Smooth muscle cell (in vitro differentiated cells): ENCODE results near the gene MSX2. TPM values are rescaled to one million over a fixed set of nuclear protein-coding genes. Genes with fewer than 3 reads are reported as not detected.

Source experiments
- DNase-seq: peaks from one replicate; lab custom pipeline; 2025; ENCODE audit not compliant: unreplicated experiment; lab: John Stamatoyannopoulos, UW
- H2AFZ ChIP-seq: fragments of 200-600 bp; sonication (generic); 2 replicates; pipeline ENCODE4 v1.6.0; 2016; ENCODE audit warnings: antibody characterized with exemption, low read depth, mild to moderate bottlenecking
- H3F3A ChIP-seq: fragments of 200-600 bp; sonication (generic); 2 replicates; pipeline ENCODE4 v1.6.0; 2017; ENCODE audit warnings: antibody characterized with exemption, low read depth
- H3K27ac ChIP-seq: fragments of 200-600 bp; sonication (generic); 2 replicates; pipeline ENCODE4 v1.5.1; 2016; ENCODE audit warnings: low read depth, mild to moderate bottlenecking
- H3K27me3 ChIP-seq: fragments of 200-600 bp; sonication (generic); 2 replicates; pipeline ENCODE4 v1.6.1; 2016; ENCODE audit warnings: low read depth, mild to moderate bottlenecking
- H3K36me3 ChIP-seq: fragments of 200-600 bp; sonication (generic); 2 replicates; pipeline ENCODE4 v1.5.1; 2016; ENCODE audit warnings: low read depth
- H3K4me1 ChIP-seq: fragments of 200-600 bp; sonication (generic); 2 replicates; pipeline ENCODE4 v1.5.1; 2016; ENCODE audit warnings: low read depth
- H3K4me2 ChIP-seq: fragments of 200-600 bp; sonication (generic); 2 replicates; pipeline ENCODE4 v1.6.0; 2016; ENCODE audit warnings: mild to moderate bottlenecking
- H3K4me3 ChIP-seq: fragments of 200-600 bp; sonication (generic); 2 replicates; pipeline ENCODE4 v1.5.1; 2016; ENCODE audit warnings: mild to moderate bottlenecking
- H3K79me2 ChIP-seq: fragments of 200-600 bp; sonication (generic); 2 replicates; pipeline ENCODE4 v1.6.0; 2016; ENCODE audit warnings: low read depth, mild to moderate bottlenecking
- H3K9ac ChIP-seq: fragments of 200-600 bp; sonication (generic); 2 replicates; pipeline ENCODE4 v1.6.0; 2016; ENCODE audit warnings: low read depth
- H3K9me3 ChIP-seq: fragments of 200-600 bp; sonication (generic); replicated peaks from 2 replicates; pipeline ENCODE4 v1.5.1; 2016; ENCODE audit warnings: low read depth
- H4K20me1 ChIP-seq: fragments of 200-600 bp; sonication (generic); 2 replicates; pipeline ENCODE4 v1.6.0; 2016; ENCODE audit warnings: low read depth
- WGBS: methylation state at CpG from one replicate; pipeline ENCODE4 v1.1.7; 2016; ENCODE audit warnings: low lambda C conversion rate; 5-methylcytosine and 5-hydroxymethylcytosine counted together
- polyA plus RNA-seq: library from polyadenylated mRNA; unstranded; fragments of >200 nt; fragmentation: Nextera tagmentation; extraction: Ambion mirVana; gene quantifications from 2 replicates; pipeline ENCODE4 v1.2.1, GENCODE V29; 2016
- total RNA-seq: library from RNA; depleted of rRNA; stranded (reverse); fragments of >200 nt; gene quantifications from 2 replicates; pipeline ENCODE4 v1.2.3, GENCODE V29; 2014
- TF ChIP-seq, protein P1 (sequence below): fragments of 200-600 bp; sonication (generic); IDR thresholded peaks from 2 replicates; pipeline ENCODE4 v1.5.1; 2017; ENCODE audit warnings: borderline replicate concordance, mild to moderate bottlenecking, antibody characterized with exemption; ENCODE audit not compliant: insufficient read depth, poor library complexity, severe bottlenecking

Gene MSX2
- total and polyA plus RNA-seq, 2 experiments from 2014 or later: 50.7 to 76.8 TPM

DNA sequence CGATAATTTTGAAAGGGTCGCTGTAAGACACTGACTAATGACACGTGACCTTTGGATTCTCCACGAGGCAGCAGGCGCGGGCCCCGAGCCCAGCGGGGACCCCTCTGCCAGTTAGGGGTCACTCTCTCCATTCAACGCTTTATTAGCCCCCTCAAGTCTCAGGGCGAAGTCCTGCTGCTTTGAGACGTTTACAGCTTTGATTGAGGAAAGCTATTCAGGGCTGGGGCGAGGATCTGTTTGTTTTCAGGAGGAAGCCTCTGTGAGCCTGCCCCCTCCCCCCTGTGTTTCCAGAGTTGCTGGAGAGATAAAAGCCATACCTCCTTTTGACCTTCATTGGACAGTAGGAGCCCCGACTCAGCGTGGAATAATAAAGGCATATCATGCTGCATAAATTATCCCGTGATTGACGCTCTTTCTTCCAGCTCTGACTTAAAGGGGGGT is 31.4 kb upstream of the MSX2 start:
- no peaks in the 10 kb centered on the region for H3F3A ChIP-seq
- no peaks in the 10 kb centered on the region for H4K20me1 ChIP-seq
- H3K27ac ChIP-seq: no peak overlapping the region
- no peaks in the 10 kb centered on the region for H3K79me2 ChIP-seq
- TF ChIP-seq, protein P1, sequence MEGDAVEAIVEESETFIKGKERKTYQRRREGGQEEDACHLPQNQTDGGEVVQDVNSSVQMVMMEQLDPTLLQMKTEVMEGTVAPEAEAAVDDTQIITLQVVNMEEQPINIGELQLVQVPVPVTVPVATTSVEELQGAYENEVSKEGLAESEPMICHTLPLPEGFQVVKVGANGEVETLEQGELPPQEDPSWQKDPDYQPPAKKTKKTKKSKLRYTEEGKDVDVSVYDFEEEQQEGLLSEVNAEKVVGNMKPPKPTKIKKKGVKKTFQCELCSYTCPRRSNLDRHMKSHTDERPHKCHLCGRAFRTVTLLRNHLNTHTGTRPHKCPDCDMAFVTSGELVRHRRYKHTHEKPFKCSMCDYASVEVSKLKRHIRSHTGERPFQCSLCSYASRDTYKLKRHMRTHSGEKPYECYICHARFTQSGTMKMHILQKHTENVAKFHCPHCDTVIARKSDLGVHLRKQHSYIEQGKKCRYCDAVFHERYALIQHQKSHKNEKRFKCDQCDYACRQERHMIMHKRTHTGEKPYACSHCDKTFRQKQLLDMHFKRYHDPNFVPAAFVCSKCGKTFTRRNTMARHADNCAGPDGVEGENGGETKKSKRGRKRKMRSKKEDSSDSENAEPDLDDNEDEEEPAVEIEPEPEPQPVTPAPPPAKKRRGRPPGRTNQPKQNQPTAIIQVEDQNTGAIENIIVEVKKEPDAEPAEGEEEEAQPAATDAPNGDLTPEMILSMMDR: no peak
- H3K27me3 ChIP-seq: peaks cover 10% of the 10 kb centered on the region
- no peaks in the 10 kb centered on the region for H3K36me3 ChIP-seq
- H2AFZ ChIP-seq: peak overlapping the region; percentile 100
- peaks cover 34% of the 10 kb centered on the region for H3K4me1 ChIP-seq
- H3K4me2 ChIP-seq: peak overlapping the region; percentile 85
- 19% methylated on average over 16 of the region's 16 CpGs for WGBS
- H3K9me3 ChIP-seq: no peaks in the 10 kb centered on the region
- H3K9ac ChIP-seq: peak overlapping the region; percentile 27
- DNase-seq: no peak
- peak overlapping the region; percentile 38 for H3K4me3 ChIP-seq

DNA sequence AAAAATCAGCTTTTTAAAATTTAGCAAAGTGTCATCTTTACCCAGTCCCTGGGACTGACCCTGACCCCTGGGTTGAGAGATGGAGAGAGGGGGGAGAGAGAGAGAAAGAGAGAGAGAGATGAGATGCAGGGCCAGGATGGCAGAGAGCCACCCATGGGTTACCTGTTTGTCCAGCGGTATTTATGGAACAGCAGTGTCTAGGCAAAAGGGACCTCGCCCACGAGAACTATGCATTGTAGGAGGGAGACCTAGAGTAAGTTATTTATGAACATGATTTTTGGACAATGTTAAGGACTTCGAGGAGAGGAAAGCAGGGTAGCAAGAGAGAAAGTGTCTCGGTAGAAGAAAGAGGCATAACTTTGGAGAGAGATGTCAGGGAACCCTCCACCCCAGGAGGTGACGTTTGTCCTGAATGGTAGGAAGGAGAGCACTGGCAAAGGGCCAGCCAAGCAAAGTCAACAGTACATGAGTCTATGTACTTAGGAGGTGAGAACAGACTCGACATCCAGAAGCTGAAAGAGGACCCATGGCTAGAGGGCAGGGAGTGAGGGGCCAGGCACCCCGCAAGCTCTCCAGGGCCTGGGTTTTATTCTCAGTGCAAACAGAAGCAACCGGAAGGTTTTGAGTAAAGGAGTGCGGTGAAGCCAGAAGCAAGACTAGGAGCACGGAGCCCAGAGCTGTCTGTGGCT is 30.5 kb upstream of the MSX2 start:
- TF ChIP-seq, protein P1: no peak
- Histone ChIP-seq H3K4me3 (no peak overlapping the region), H3K27me3 (peaks cover 3% of the 10 kb centered on the region), H3K79me2 (no peaks in the 10 kb centered on the region), H2AFZ (no peak overlapping the region), H3K4me1 (peaks cover 30% of the 10 kb centered on the region), H3F3A (no peaks in the 10 kb centered on the region), H3K9me3 (no peaks in the 10 kb centered on the region), H3K36me3 (no peaks in the 10 kb centered on the region), H3K9ac (no peak overlapping the region), H3K4me2 (no peak overlapping the region), H3K27ac (no peak overlapping the region), H4K20me1 (no peaks in the 10 kb centered on the region)
- no peak for DNase-seq
- 80% methylated on average over 11 of the region's 11 CpGs for WGBS

DNA sequence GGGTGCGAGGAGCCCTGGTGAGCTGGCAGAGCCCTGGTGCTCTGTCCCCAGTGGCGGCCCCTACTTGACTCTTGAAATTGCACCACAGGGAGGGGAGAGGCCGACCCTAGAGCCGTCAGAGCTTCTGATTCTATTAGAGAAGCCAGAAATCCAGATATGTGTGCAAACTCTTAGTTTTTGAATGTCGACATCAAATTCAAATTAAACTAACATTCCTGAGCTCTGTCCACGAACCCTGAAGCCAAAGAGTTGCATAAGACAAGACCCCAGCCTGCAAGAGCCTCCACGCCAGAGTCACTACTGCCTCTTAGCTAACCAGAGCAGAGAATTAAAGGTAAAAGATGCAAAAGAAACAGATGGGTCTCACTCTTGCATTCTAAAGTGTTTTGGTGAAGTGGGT is 29.8 kb upstream of the MSX2 start:
- no peaks in the 10 kb centered on the region for H3K9me3 ChIP-seq
- no peaks in the 10 kb centered on the region for H3K79me2 ChIP-seq
- H3K9ac ChIP-seq: no peak overlapping the region
- no peak overlapping the region for H3K27ac ChIP-seq
- no peaks in the 10 kb centered on the region for H3K36me3 ChIP-seq
- H3K4me1 ChIP-seq: peaks cover 30% of the 10 kb centered on the region
- no peaks in the 10 kb centered on the region for H4K20me1 ChIP-seq
- DNase-seq: no peak
- no peak overlapping the region for H3K4me2 ChIP-seq
- WGBS: 69% methylated on average over 7 of the region's 7 CpGs
- H2AFZ ChIP-seq: no peak overlapping the region
- H3F3A ChIP-seq: no peaks in the 10 kb centered on the region
- H3K4me3 ChIP-seq: no peak overlapping the region
- TF ChIP-seq, protein P1: no peak
- no peaks in the 10 kb centered on the region for H3K27me3 ChIP-seq

DNA sequence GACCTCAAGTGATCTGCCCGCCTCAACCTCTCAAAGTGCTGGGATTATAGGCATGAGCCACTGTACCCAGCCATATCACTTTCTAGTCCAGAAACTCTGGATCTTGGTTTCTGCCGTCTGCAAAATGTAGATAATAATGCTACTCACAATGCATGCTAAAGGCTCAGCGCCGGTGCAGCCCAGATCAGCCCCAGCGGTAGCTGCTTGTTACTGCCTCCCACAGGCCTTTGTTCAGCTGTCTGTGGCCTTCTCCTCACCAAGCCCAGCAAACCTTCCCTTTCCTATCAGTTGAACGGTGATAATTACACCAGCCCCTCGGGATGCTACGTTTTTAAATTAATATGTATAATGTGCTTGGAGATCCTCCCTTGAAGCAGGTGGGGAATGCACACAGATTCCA is 26.2 kb upstream of the MSX2 start:
- Histone ChIP-seq H3K36me3 (no peaks in the 10 kb centered on the region), H3F3A (no peaks in the 10 kb centered on the region), H3K9ac (no peak overlapping the region), H3K4me2 (no peak overlapping the region), H3K79me2 (no peaks in the 10 kb centered on the region), H3K27ac (no peak overlapping the region), H3K9me3 (no peaks in the 10 kb centered on the region), H3K4me3 (no peak overlapping the region), H3K27me3 (no peaks in the 10 kb centered on the region), H4K20me1 (no peaks in the 10 kb centered on the region), H2AFZ (peak overlapping the region; percentile 43), H3K4me1 (peaks cover 11% of the 10 kb centered on the region)
- 66% methylated on average over 8 of the region's 8 CpGs for WGBS
- DNase-seq: no peak
- TF ChIP-seq, protein P1: no peak
